CD4-positive, alpha-beta T cell treated with Interleukin-6 at 100 ng/mL for 8 hours (primary cell): ENCODE results near the gene HMOX2.
A peak's percentile ranks its signal among the peaks of the same experiment; 100 is the strongest.

ENCODE experiments used
- DNase-seq: peaks from one replicate; pipeline ENCODE4 v3.0.0-alpha.2; 2020; ENCODE audit warnings: mixed read lengths, low spot score

Gene HMOX2, protein sequence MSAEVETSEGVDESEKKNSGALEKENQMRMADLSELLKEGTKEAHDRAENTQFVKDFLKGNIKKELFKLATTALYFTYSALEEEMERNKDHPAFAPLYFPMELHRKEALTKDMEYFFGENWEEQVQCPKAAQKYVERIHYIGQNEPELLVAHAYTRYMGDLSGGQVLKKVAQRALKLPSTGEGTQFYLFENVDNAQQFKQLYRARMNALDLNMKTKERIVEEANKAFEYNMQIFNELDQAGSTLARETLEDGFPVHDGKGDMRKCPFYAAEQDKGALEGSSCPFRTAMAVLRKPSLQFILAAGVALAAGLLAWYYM

DNA sequence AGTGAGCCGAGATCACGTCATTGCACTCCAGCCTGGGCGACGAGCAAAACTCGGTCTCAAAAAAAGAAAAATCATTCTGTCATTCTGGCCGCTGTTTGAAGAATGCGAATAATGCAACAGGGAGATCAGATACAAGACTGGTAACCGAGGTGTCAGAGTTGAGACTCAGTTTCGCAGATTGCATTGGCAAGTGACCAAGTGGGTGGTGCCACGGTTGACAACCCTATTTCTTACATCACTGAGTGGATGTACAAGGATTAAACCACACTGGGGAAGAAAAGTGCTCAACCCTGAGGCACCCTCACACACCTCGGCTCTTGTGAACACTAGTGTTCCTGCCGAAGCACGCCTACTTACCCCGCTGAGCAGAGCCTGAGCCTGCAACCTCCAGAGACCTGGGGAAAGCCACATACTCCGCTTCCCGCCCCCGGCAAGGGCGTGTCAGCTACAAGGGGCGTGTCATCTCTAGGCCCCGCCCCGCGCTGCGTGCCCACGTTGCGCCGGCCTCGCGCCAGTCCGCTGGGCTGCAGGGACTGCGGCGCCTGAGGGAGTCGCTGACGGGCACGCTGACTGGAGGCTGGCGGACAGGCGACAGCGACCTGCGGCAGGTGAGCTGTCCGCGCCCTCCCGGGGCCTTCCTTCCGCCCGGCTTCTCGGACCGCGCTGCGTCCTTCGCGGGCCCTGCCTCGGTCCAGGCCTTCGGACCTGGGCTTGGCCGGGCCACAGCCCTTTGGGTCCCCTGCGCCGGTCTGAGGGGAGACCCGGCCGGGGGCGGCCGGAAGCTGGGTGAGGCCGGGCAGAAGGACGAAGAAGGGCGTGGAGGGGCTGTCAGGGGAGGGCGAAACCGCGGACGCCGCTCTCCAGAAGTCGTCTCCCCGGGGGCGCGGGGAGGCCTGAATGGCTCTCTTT lies at the start of gene HMOX2:
HMOX2 (plus strand) TSS at position 519 of the 909 bp plus-strand sequence. CDS start 29,127 bp downstream, outside the sequence.
- DNase-seq = peak; percentile 93

DNA sequence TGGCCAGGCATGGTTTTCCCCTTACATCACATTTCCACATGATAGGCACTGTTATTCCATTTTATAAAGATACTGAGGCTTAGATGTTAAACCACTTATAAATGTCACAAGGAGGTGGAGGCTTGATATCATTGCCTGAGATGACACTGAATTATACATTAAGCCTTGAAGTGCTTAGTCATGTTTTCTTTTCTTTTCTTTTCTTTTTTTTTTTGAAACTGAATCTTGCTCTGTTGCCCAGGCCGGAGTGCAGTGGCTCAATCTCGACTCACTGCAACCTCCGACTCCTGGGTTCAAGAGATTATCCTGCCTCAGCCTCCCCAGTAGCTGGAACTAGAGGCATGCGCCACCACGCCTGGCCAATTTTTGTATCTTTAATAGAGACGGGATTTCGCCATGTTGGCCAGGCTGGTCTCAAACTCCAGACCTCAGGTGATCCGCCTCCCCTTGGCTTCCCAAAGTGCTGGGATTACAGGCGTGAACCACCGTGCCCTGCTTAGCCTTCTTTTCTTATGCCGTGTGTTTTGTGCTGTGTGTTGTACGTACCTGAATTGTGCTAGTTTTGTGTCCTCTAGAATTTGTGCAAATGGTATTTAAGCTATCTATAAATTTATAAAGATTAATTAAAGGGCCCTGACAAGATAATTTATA lies 49.4 kb upstream of the HMOX2 start:
- DNase-seq = no peak

DNA sequence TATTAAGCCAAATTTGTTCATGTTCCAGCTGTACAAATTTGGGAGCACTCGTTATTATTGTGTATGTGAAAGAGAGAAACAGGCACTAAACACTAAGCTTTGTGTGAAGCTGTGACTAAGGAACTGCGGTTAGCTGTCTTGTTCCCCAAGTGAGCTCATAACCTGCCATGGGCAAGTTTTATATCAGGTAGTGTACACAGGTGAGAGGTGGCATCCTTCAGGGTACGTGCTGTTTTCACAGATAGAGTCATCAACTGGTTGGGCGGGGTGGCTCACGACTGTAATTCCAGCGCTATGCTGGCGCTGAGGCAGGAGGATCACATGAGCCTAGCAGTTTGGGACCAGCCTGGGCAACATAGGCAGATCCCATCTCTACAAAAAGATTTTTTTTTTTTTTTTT lies 47.7 kb upstream of the HMOX2 start:
- DNase-seq = no peak

DNA sequence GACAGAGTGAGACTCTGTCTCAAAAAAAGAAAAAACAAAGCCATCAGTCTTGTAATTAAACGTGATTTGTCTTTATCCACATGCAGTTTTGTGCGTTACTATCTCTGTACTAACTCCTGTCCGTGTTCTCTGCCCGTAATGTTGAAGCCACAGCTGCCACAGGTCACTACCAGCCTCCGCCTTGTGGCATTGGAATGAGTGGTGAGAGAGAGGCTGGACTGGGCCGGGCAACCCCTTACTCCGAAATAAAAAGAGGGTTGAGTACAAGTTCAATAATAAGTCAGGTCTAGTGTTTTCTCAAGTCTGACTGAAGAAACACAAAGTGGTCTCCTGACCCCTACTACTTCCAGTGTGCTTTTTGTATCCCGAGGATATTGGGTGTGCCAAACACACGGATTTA lies 45.2 kb upstream of the HMOX2 start:
- DNase-seq = no peak

DNA sequence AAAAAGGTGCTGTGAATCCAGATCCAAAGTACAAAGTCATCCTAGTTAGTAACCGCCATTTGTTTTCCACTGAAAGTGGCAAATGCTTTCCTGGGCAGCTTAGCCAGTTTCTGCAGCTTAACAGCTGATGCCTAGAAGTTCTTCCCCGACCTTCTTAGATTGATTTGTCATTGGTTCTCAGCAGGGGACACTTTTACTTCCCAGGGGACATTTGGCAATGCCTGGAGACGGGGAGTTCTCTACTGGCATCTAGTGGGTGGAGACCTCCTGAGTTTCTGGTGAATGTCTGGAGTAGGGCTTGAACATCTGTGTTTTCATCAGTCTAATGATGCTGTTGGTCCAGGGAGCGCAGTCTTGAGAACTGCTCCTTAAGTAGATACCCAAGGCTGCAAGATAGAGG lies 43.0 kb upstream of the HMOX2 start:
- no peak for DNase-seq

DNA sequence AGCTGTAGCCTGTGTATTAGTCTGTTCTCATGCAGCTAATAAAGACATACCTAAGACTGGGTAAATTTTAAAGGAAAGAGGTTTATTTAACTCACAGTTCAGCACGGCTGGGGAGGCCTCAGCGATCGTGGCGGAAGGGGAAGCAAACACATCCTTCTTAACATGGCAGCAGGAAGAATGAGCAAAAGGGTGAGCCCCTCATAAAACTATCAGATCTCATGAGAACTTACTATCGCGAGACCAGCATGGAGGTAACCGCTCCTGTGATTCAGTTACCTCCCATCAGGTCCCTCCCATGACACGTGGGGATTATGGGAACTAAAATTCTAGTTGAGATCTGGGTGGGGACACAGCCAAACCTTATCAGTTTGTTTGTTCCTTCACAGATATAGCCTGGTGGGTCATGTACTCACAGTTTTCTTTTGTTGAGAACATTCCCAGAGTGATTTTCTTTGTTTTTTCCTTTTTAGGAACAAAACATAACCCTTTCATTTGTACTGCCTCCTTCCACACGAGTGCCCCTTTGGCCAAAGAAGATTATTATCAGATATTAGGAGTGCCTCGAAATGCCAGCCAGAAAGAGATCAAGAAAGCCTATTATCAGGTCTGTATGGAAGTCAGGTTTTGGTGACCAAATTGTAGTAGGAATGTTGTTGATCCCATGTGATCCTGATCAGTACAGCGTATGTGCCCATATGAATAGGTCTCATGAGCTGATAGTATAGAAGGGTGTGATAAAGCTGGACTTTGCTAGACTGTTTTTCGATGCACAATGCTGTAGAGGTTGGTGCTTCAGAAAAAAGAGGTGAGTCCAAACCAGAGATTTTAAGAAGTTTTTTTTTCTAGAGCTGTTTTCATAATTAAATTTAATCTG lies 42.0 kb upstream of the HMOX2 start:
- DNase-seq = no peak

DNA sequence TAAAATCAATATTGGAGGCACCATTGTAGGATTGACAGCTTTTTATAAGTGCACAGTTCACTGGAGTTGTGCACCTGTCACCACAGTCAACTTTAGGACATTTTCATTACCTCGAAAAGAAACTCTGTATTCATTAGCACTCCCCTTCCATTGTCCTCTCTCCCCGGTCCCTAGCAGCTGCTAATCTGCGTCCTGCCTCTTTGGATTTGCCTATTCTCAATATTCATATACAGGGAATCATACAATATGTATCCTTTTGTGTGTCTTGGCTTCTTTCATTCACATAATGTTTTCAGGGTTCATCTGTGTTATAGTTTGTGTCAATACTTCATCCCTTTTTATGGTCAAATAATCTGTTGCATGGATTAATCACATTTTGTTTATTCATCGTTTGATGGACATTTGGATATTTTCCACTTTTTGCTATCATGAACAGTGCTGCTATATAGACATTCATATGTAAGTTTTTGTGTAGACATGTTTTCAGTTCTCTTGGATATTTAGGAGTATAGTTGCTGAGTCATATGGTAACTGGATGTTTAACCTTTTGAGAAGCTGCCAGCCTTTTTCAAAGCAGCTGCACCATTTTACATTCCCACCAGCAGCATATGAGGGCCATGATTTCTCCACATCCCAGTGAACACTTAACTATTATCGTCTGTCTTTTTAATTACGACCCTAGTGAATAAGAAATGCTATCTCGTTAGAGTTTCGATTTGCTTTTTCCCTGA lies 40.7 kb upstream of the HMOX2 start:
- no peak for DNase-seq

DNA sequence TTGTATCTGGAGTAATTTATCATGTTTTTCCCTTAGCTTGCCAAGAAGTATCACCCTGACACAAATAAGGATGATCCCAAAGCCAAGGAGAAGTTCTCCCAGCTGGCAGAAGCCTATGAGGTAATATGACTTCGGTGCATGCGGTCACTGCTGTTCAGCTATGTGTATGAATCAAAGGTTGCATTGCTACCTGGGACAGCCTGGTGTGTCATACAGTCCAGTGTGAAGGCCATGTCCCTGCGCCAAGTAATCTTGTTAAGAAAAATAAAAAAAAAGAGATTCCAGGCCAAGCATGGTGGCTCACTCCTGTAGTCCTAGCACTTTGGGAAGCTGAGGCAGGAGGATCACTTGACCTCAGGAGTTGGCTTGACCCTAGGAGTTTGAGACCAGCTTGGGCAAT lies 38.8 kb upstream of the HMOX2 start:
- no peak for DNase-seq

DNA sequence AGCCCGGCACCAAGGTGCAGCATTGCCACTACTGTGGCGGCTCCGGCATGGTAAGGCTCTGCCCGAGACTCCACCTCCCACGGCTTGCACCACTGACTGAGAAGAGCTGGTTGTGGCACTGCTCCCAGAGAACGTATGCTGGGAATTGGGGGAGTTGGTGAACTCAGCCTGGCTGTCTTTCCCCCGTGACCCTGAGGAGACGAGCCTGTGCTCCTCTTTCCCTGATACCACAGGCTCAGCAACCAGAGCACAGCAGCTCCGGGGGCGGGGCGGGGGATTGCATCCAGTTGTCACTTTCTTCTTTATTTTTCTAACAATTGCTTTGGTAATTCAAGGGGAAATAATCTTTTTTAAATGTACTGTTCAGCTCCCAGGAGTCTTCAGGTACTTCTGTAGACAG lies 33.8 kb upstream of the HMOX2 start:
- no peak for DNase-seq

DNA sequence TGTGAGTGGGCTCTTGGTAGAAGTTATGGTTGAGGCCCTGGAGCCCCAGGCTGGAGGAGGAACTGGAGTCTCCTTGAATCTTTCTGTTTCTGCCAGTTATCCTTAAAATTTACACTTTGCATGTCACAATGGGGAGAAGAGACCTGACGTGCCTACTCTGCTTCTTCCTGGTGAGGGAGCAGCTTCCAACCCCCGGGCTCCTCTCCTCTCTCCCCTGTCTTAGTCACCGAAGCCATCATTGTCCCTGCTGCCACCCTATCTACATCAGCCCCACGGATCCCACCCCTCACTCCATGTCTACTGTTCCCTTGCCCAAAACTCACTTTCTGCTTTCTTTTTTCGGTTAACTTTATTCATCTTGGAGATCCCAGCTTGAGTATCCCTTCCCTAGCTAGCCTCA lies 32.9 kb upstream of the HMOX2 start:
- DNase-seq = no peak

DNA sequence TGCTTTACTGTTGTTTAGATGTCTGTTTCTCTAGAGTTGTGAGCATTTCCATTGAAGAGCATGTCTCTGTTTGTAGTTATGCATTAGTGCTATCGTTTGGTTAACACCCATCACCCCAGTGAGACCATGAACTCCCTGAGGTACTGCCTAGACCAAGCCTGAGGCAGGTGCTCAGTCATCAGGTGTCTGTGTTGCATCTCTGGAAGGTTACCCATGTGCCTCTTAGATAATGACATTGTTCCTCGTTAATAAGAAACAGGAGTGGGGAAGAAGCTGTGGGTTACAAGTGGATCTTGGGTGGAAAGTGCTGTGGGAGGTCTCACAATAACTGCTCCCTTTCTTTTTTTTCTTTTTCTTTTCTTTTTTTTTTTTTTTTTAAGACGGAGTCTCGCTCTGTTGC lies 32.2 kb upstream of the HMOX2 start:
- no peak for DNase-seq

DNA sequence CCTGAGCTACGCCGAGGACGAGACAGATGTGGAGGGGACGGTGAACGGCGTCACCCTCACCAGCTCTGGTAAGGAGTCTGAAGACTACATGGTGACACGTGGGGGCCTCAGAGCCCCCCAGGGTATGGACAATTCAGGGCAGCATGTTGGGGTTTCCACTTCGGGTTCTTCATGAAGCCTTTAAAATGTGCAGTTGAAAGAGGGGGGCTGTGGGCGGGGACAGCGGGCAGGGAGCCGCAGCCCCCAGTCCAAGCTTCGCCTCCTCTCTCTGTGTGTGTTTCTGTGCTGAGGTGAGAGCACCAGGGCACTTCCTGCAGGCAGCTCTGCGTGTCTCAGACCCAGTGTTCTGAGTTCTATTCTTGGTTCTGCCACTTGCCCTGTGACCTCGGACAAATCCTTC lies 25.8 kb upstream of the HMOX2 start:
- DNase-seq = no peak

DNA sequence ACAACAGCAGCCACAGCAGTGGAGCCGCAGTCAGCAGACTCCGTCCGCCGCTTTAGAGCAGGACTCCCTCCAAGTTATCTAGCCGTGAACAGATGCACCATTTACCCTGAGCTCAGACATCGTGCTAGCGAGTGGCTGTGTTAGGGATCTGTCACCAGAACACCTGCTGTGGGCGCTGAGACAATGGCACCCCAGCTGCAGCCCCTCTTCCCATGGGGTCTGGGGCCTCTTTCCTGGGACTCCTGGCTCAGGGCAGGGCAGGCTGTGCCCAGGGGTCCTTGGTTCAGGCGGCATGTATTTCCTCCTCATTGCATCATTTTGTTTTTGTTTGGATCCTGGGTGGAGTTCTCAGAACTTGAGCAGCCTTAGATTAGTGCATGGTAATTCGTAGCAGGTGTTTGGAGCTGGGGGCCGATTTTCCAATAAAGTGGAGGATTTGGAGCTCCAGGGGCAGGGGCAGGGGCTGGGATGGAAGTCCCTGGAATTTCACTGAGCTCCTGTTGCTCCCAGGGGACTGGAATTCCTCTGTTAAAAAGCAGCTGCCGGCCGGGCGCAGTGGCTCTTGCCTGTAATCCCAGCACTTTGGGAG lies 25.2 kb upstream of the HMOX2 start:
- DNase-seq = no peak

DNA sequence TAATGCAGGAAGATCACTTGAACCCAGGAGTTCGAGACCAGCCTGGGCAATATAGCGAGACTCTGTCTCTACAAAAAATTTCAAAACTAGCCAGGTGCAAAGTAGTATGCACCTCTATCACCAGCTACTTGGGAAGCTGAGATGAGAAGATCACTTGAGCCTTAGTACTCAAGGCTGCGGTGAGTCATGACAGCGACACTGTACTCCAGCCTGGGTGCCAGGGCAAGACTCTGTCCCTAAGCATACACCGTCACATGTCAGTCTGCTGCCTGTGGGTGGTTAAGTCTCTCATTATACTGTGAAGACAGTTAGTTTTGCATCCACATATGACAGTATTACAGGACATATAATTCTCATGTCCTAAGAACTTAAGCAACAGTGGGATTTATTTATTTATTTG lies 23.5 kb upstream of the HMOX2 start:
- DNase-seq = no peak

DNA sequence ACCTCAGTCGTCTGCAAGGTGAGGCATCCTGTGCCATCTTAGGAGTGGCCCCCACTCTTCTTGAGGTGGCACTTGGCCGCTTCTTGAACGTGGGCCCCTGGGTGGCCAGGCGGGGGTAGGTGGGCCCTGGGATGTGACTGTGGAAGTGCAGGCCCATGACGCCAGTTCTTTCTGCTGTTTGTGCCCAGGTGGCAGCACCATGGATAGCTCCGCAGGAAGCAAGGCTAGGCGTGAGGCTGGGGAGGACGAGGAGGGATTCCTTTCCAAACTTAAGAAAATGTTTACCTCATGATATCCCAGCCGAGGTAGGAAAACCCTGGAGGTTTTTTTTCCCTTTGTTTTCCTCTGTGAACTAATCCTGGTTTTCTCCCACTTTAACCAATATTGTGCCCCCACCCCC lies 21.6 kb upstream of the HMOX2 start:
- no peak for DNase-seq

DNA sequence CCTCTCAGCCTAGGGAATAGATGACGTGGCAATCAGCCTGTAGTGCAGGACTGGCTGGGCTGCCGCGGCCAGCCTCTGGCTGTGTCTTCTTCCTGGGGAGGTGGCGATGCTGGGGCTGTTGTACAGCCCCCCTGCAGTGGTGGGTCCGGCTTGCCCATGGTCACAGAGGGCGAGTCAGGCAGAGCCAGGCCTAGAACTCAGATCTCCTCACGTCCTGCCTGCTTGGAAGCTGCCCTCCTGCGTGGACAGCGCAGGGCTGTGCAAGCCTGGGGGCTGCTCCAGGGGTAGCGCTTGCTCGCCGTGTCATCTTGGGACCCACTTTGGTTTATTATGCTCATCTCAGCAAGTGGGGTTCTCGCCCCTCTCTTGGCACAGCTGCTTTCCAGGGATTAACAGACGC lies 21.1 kb upstream of the HMOX2 start:
- DNase-seq = no peak

DNA sequence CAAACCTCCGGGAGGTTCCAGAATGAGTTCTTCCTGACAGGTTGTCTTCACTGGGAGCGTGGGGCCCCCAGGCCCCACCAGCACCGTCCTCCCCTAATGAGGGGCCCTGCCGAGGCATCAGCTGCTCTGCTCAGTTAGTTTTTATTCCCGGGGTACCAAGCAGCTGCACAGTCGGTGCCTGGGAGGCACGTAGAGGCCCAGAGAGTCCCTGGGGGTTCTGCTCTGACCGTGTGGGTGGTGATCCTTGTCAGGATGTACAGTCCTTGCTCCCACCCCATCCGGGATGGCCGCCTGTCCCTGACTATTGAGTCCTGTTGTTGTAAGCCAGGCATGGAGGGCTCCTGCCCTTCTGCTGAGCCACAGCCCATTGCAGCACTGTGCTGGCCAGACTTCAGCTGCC lies 20.2 kb upstream of the HMOX2 start:
- no peak for DNase-seq

DNA sequence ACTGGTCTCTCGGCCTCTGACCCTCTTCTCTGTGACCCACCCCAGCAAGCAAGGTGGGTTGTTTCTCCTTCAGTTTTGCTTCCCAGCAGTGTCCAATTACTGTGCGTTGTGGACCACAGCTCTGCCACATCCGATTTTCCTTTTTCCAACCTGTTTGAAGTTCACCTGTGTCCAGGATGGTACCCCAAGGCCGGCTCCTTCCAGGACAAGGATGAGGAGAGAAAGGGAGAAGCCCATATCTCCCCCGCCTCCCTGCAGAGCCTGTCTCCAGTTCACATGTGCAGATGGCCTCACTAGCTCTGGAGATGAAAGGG lies 15.3 kb upstream of the HMOX2 start:
- no peak for DNase-seq

DNA sequence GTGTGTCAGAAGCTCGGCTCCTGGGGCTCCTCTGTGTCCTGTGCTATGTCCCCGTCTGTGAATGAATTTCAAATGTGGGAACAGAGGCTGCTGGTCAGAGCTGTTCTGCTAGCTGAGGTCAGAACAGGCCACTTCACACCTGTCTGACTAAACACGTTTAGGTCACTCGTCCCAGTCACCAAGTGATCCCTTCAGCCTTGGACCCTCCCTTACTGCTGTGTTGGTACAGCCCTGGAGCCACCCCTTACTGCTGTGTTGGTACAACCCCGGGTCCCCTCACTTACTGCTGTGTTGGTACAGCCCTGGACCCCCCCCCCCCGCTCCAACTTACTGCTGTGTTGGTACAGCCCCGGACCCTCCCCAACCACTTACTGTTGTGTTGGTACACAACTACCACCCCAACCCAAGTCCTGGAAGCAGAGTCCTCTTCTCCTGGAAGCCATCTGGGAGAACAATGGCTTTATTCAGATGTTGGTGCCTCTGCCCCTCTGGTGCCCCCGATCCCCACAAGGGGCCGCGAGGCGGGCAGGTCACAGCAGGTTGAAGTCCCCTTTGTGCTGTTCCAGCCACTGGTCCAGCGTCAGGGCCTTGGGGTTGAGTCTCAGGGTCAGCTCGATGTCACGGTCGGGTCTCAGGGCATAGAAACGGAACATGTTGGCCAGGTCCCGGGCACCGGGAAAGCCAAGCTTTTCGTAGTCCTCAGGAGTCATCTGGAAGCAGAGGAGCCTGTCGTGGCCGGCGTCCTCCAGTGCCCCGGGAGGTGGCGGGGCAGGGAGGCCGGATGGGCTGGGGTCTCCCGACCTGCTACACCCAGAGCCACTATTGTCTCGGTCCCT lies 14.7 kb upstream of the HMOX2 start:
- DNase-seq = no peak

DNA sequence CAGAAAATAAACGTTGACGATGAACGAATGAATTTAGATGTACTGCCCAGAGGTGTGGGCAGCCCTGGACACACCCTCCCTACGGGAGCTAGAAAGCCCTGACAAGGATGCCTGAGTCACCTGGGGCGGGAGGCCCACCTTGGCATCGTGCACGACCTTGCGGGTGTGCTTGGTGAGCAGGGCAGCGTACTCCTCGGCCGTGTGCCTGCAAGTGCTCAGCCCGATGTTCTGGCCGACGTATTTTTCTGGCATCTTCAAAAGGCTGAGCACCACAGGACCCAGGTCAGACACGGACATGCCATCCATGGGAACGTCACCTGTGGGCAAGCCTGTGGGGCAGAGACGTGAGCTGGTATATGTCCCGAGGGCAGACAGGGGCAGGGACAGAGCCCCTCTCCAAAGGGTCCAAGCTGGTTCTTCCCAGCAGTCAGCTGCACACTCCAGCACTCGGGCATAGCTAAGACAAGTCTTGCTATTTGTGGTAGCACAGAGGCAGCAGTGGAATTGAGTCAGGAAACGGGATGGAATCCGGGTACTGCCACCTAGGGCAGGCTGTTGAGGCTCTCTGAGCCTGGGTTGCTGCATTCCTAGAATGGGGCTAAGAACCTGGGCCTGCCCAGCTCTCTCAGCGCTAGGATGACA lies 12.6 kb upstream of the HMOX2 start:
- DNase-seq = no peak
